Loucy (cell line): Measurements from ENCODE around the gene NDUFV2.

Experiments used
- CTCF ChIP-seq: fragments of 200-600 bp; sonication (generic); conservative IDR thresholded peaks from 2 replicates; pipeline ENCODE4 v1.5.1; 2014; ENCODE audit warnings: mild to moderate bottlenecking, antibody characterized with exemption, low read length
- EZH2phosphoT487 ChIP-seq: fragments of 200-600 bp; IDR thresholded peaks from 2 replicates; pipeline ENCODE4 v1.6.1; 2018; ENCODE audit warnings: antibody characterized with exemption, mild to moderate bottlenecking, moderate library complexity, borderline replicate concordance

GRCh38 chr18:9106800-9107584 lies 4.5 kb downstream of the NDUFV2 start:
- TF ChIP-seq CTCF, result no peak
- no peak for TF ChIP-seq EZH2phosphoT487
